GM21447 (cell line): ENCODE results near the gene XPOT.

Experiments
- ATAC-seq: cut with Tn5 transposase; IDR thresholded peaks from one replicate; pipeline ENCODE4 v1.9.1; 2021; ENCODE audit not compliant: unreplicated experiment

The XPOT gene

DNA sequence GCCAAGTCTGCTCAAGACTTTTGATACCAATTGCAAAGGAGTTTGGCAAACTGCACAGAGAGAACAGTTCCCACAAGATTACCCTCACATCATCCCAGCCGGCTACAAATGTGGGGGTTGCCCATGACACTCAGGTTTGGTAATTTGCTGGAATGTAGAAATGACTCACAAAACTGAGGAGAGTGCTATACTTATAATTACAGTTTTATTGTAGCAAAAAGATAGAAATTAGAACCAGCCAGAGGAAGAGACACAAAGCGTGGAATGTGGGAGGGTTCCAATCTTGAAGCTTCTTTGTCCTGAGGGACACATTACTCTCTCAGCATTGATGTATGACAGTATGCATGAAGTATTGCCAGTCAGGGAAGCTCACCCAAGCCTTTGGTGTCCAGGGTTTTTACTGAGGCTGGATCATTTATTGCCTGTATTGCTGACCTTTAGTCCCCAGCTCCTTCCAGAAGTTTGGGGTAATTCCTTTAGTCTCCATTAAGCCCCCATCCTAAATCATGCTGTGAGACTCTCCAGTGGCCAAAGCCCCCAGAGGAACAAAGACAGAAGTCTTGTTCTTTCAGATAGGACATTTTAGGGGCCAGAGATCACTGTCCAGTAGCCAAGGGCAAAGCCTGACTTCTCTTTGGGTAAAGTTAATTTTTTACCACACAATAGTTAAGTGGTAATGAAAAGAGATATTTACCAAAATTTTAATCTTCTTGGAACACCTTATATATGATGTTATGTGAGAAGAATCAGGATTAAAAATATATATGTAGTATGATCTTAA lies 57.6 kb downstream of the XPOT start:
- ATAC-seq, result no peak

DNA sequence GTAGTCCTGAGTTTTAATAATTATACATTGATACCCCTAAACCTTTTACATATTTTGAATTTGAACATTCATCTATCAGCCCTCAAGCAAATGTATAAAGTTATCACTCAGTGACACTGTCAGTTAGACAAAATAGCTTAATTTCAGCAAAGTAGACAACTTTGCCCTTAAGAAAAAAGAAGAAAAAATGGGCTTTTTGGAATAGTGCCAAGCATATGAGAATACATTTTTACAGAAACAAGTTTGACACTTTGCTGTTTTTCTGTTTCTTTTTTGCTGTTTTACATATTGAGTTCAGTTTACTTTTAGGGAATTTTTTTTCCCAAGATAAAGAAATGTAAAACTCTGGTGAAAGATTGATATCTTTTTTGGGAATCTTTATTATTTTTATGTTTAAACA lies 62.0 kb downstream of the XPOT start:
- no peak for ATAC-seq

DNA sequence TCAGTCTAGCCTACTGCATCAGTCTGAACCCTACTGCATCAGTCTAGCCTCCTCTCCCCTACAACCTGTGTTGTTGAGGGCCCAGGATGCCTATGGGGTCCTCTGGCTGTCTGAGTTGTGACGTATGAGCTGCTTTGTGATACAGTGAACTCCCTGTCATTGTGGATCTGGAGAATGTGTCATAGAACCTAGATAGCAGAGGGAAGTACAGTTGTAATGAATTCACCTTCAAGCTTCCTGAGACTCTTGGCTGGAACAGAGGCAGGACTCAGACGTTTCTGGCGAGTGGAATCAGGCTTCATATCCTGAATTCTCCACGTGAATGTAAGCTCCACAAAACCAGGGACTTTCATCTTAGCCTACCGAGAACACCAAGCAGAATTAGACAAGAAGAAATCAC lies 64.8 kb downstream of the XPOT start:
- ATAC-seq, result no peak

DNA sequence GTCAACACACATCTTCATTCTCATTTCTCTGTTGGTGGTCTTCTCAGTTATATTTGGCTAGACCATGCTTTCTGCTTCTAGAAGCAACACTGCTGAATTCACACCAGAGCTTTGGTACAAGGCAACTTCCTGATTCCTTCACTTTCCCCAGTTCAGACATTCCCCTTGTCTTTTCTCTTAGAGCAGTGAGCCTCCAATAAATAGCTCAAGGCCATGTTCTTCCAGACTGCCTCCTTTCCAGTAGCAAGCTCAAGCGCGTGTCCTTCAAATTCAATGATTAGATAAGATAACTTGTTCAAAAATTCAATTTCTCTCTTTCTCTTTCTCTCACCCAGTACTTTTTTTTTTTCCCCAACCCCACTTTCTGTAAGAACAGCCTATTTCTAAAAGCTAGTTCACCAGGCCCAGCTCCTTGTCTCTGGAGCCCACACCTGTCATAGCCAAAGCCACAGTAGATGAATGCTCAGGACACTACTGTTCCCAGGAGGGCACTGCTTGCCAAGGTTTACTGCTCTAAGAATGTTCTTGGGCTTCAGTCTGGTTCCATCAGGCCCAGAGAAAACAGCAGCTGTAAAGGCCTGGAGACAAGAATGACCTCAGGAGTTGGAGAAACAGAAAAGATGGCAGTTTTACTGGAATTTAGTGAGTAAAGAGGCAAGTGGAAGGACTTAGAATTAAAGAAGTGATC lies 65.4 kb downstream of the XPOT start:
- ATAC-seq, result no peak

DNA sequence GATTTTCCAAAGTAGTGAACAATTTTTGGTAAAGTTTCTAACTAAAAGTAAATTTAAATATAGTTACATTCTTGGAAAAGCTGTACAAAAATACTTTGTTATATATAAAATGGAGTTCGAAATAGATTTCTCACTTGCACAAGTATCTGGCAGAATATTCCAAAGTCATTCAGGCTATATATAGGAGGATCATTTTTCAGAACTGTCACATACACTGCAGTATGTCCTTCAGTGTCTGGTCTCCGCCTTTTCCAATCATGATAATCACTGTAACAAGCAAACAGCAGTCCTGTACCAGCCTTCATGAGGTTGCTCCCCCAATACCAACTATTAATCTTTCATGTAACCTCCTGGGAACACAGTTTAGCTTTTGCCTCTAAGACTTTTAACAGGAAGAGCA lies 66.3 kb downstream of the XPOT start:
- no peak for ATAC-seq

DNA sequence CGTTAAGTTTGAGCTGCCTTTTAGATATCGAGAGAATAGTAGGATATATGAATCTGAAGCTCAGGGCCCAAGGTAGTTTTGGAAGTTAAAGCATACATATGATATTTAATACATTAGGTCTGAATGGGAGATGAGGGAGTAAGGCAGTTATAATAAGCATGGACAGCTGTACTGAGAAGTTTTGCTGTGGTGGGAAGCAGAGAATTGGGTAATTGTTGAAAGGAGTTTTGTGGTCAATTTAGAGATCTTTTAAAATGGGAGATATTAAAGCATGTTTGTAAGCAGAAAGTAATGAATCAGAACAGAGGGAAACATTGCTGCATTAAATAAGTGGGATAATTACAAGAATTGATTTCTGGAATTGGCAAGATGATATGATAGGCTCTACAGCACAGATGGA lies 69.0 kb downstream of the XPOT start:
- ATAC-seq, result no peak

DNA sequence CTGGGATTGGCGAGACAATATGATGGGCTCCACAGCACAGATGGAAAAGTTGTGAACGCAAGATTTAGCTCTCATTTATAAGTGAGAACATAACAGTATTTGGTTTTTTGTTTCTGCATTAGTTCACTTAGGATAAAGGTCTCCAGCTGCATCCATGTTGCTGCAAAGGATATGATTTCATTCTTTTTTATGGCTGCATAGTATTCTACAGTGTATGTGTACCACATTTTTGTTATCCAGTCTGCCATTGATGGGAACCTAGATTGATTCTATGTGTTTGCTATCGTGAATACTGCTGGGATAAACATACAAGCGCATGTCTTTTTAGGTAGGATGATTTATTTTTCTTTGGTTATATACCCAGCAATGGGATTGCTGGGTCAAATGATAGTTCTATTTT lies 71.3 kb downstream of the XPOT start:
- ATAC-seq, result no peak

DNA sequence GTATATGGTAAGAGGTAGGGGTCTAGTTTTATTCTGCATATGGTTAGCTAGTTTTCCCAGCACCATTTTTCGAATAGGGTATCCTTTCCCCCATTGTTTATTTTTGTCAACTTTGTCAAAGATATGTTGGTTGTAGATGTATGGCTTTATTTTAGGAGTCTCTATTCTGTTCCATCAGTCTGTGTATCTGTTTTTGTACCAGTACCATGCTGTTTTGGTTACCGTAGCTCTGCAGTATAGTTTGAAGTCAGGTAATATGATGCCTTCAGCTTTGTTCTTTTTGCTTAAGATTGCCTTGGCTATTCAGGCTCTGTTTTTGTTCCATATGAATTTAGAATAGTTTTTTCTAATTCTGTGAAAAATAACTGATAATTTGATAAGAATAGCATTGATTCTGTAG lies 72.7 kb downstream of the XPOT start:
- no peak for ATAC-seq

DNA sequence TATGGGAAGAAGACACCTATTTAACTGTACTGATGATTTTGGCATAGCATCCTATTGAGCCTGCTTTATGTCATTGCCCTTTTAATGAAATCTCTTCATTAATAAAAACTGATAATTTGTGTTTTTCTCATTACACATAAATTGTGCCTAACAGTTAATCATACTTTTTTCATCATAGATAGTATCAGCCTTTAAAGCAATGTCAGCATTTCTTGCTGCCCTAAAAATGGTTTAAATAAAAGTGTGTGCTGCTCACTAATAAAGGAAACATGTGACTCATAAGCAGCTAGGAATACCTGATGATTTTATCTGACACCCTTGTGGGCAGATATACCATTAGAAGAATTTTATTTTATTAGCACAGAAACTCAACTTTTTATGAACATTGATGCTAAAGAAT lies 74.5 kb downstream of the XPOT start:
- ATAC-seq, result no peak

DNA sequence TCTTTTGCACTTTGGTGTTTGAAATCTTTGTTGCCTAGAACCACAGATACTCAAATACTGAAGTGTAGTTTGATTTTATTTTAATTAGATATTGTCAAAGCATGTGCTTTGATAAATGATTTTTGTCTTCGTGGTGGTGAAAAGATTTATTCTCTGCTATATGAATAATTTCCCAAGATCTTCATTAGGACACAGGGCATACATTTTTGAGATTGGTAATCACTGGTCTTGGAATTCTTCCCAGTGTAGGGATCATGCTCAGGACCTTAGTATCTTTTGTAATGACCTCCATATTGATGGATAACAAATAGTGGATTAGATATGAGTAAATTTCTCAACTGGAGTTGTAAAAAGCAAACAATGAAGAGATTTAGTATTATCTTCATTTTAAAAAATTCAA lies 76.0 kb downstream of the XPOT start:
- ATAC-seq, result no peak

DNA sequence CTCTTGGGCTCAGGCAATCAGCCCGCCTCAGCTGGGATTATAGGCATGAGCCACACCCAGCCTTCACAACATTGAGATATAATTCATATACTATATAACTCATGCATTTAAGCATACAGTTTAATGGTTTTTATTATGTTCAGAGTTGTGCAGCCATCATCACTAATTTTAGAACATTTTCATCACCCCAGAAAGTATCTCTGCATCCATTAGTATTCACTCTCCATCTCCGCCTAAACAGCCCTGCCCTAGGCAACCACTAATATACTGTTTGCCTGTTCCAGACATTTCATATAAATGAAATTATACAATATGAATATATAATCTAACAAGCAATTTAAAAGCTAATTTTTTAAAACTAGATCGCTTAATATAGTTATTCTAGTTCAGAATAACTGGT lies 82.5 kb downstream of the XPOT start:
- no peak for ATAC-seq

DNA sequence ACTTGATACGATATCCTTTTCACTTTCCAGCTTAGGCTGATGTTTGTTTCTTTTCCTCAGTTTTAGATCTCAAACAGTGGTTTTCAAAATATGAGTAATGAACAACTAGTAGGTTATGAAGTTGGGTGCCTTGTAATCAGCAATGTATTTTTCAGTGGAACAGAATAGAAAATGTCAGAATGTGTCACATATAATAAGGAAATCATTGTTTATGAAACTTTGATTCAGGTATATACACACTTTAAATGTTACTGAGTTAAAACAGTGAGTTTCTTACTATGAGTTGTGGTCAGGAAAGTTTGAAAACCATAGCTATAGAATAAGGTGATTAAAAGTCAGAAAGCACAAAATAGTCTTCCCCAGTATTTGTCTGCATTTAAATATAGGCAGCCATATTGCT lies 87.5 kb downstream of the XPOT start:
- ATAC-seq, result no peak

DNA sequence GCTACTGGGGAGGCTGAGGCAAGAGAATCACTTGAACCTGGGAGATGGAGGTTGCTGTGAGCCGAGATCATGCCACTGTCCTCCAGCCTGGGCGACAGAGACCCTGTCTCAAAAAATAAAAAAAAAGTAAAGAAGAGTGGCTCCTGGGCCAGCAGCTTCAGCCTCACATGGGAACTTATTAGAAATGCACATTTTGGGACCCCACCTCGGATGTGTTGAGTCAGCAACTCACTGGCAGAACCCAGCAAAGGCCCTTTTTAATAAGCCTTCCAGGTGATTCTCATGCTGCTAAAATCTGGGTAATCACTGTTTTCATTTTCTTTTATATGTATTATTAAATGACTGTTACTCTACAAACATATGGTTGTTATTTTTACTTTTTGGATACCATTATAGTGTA lies 89.3 kb downstream of the XPOT start:
- ATAC-seq, result no peak

DNA sequence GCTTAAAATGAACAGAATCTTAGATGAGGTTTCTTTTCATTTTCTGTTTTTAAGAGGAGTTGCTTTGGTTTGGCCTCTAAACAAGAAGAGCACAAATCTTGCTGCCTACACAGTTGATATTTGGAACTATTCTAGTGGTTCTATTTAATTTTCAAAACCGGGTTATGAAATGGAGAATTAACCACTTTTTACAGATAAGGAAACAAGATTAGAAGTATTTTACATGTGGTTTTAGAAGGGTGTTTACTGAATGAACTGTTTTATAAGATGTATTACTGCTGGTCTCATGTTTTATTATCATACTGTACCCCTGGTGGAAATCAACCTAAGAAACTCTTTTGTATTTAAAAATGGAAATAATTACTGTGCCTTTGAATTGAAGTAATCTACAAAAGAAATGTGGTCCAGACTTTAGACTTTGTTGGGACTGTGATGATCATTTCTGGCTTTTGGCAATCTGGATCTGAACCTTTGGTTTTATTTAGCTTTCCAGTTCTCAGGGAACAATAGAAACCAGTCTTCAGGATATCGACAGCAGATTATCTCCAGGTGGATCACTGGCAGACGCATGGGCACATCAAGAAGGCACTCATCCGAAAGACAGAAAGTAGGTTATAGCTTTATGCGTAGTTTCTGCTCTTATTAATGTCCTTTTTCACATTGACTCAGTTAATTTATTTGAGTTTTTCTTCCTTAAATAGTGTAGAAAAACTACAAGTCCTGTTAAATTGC lies 91.0 kb downstream of the XPOT start:
- ATAC-seq, result no peak

DNA sequence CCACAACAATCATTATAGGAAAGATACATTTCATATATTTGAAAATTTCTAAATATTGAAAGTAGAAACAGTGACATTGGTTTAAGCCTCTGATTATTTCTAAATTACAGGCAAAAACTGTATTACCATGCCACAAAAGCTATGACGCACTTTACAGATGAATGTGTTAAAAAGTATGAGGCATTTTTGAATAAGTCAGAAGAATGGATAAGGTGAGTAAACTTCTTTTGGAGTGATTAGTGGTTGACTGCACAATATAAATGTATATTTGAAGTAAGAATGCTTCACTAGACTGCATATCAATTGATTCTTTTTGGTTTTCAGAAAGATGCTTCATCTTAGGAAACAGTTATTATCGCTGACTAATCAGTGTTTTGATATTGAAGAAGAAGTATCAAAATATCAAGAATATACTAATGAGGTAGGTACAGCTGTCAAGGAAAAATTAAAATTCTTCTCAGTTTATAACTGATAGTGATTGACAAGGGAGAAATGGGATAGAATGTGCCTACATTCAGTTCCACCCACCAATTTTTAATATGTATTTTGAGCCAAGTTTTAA lies 92.7 kb downstream of the XPOT start:
- ATAC-seq, result no peak

DNA sequence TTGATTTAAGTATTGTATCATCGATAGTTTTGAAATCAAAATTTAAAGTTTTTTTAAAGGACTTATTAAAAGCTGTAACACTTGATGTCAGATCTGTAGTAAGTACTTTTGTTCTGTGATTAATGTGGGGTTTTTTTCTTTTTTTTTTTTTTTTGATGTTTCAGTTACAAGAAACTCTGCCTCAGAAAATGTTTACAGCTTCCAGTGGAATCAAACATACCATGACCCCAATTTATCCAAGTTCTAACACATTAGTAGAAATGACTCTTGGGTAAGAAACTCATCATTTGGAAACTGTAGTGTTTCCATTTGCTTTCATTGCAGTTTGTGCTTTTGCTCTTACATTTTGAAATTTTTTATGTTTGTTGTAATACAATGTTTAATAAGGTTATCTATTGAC lies 93.3 kb downstream of the XPOT start:
- no peak for ATAC-seq

DNA sequence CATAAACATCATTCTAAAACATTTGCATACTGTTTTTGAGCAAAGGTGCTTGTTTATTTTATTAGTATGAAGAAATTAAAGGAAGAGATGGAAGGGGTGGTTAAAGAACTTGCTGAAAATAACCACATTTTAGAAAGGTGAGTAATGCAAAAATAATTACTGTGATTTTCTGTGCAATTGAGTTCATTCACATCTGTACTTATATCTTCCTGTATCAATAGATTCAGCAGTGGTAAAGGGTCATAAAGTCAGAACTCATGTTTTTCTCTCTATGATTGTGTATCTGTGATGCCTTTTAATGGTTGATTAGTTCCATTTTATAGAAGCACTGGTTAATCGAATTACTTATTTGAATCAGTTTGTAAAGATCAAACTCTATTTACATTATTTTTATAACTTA lies 93.7 kb downstream of the XPOT start:
- ATAC-seq, result no peak

DNA sequence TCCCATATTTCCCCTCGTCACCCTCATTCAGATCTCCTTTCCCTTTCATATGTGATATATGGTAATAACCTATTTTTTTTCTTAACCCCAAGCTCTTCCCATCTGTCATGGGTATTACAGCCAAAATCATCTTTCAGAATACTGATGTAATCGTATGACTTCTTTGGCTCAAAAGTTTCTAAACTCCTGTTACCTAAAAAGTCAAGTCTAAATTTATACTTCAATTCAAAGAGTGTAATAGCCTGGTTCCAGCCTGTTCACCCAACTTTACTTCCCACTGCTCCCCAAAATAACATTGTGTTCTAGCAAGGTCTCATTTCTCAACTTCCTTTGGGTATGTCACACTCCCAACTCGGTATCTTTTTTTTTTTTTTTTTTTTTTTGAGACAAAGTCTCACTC lies 96.2 kb downstream of the XPOT start:
- ATAC-seq, result no peak
